Esophagus squamous epithelium (tissue), 5 donors: Measurements from ENCODE around the gene ADARB2. TPM values are rescaled to one million over a fixed set of nuclear protein-coding genes. Genes with fewer than 3 reads are reported as not detected.
"Not testable (repeated sequence)": the region's sequence is repeated elsewhere in the genome, so short reads cannot be mapped to it uniquely, and the experiment has no call there.

Experiments used
- DNase-seq: peaks from one replicate; lab custom pipeline; 2025; lab: John Stamatoyannopoulos, UW
- H3K27ac ChIP-seq, 4 donors: fragments of 200-600 bp; sonication (generic); one replicate each; pipeline ENCODE4 v1.5.1; 2016 to 2019; ENCODE audit warnings: mild to moderate bottlenecking in 1 of 4
- H3K27me3 ChIP-seq, 4 donors: fragments of 200-600 bp; sonication (generic); 1 replicate in 3 of 4; 2 replicates in 1 of 4; pipeline versions ENCODE4 v1.5.1 to v1.6.0; 2017 to 2021; ENCODE audit warnings: antibody characterized with exemption in 1 of 4
- H3K36me3 ChIP-seq, 3 donors: fragments of 200-600 bp; sonication (generic); one replicate each; pipeline ENCODE4 v1.5.1; 2016 to 2019
- H3K4me1 ChIP-seq, 3 donors: fragments of 200-600 bp; sonication (generic); one replicate each; pipeline ENCODE4 v1.5.1; 2017 to 2019
- H3K4me3 ChIP-seq, 4 donors: fragments of 200-600 bp; sonication (generic); 1 replicate in 3 of 4; 2 replicates in 1 of 4; pipeline ENCODE4 v1.5.1; 2016 to 2019; ENCODE audit warnings: mild to moderate bottlenecking in 2 of 4, moderate library complexity in 1 of 4
- H3K9me3 ChIP-seq, 3 donors: fragments of 200-600 bp; sonication (generic); one replicate each; pipeline ENCODE4 v1.5.1; 2016 to 2019
- POLR2A ChIP-seq, 4 donors: fragments of 450-650 bp; IDR thresholded peaks; one replicate each; pipeline ENCODE4 v1.6.1; 2017; ENCODE audit warnings: antibody characterized with exemption in 4 of 4, mild to moderate bottlenecking in 4 of 4, moderate library complexity in 3 of 4
- WGBS, 2 donors: methylation state at CpG; one replicate each; pipeline ENCODE4 v1.1.5; 2018; 5-methylcytosine and 5-hydroxymethylcytosine counted together
- intact Hi-C: fragments of 100-400 bp; cut with DNase I; formaldehyde crosslinking; loops from one replicate; pipeline ENCODE4 v1.15.0; 2022
- total RNA-seq, 4 donors: library from RNA; depleted of rRNA; stranded (reverse); fragments of >200 nt; gene quantifications; one replicate each; pipeline ENCODE4 v1.1.0, GENCODE V29; 2016
- TF ChIP-seq, protein P1 (sequence below), 6 experiments: fragments of 450-650 bp in 4 of 6; fragments of 200-600 bp in 2 of 6; sonication (generic) in 2 of 6; IDR thresholded peaks; one replicate each; pipeline ENCODE4 v1.5.1; 2016 to 2019; ENCODE audit warnings: antibody characterized with exemption in 6 of 6, mild to moderate bottlenecking in 4 of 6, moderate library complexity in 4 of 6
- donor health status: DM: yes; HTN: yes; CAD: no.

Gene ADARB2
- total RNA-seq, 4 donors from 2014 or later, result 0.21 to 3.5 (median 1.5) TPM

DNA sequence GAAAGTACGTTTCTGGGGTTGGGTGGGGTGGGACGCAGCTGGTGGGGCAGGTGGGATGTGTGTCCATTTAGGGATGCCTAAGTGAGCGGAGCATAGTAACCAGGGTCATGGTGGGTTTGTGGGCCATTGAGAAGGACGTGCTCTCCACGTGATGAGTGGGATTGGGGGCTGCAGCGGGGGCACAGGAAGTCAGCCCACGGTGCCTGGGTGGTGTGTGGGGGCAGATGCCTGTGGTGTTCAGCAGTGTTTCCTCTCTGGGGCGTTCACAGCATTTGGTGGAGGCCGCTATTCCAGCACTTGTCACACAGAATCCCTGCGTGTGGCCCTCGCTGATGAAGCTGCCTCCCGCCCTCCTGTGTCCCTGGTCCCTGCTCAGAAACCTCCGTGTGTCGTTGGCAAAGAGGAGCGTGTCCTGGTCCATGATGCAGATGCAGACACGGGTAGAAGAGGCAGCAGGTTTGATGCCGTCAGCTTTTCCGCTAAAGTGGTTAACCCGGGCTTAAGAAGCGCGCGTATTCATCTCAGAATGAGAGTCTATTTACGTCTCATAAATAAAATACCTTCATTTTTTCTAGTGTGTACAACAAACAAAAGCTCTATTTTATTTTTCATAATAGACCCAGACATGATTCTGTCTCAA, 274.2 kb downstream of the ADARB2 start:
- peaks cover 4 to 55% (median 8%) of the 10 kb centered on the region in 3 donors for H3K4me1 ChIP-seq
- H3K27ac ChIP-seq, result peak overlapping the region in 3 of 4 donors; percentile 54 to 65 (median 58)
- intact Hi-C loops, result no loop called here
- no peak for DNase-seq
- no peaks in the 10 kb centered on the region for H3K36me3 ChIP-seq
- TF ChIP-seq POLR2A (IDR thresholded peaks at IDR 0.05), result no peak
- TF ChIP-seq, protein P1, sequence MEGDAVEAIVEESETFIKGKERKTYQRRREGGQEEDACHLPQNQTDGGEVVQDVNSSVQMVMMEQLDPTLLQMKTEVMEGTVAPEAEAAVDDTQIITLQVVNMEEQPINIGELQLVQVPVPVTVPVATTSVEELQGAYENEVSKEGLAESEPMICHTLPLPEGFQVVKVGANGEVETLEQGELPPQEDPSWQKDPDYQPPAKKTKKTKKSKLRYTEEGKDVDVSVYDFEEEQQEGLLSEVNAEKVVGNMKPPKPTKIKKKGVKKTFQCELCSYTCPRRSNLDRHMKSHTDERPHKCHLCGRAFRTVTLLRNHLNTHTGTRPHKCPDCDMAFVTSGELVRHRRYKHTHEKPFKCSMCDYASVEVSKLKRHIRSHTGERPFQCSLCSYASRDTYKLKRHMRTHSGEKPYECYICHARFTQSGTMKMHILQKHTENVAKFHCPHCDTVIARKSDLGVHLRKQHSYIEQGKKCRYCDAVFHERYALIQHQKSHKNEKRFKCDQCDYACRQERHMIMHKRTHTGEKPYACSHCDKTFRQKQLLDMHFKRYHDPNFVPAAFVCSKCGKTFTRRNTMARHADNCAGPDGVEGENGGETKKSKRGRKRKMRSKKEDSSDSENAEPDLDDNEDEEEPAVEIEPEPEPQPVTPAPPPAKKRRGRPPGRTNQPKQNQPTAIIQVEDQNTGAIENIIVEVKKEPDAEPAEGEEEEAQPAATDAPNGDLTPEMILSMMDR (IDR thresholded peaks at IDR 0.05), result no peak
- no peak overlapping the region for H3K4me3 ChIP-seq
- H3K27me3 ChIP-seq, result peaks cover 0 to 9% (median 0%) of the 10 kb centered on the region in 4 donors
- no peaks in the 10 kb centered on the region for H3K9me3 ChIP-seq
- 51 to 61% methylated on average over 22 to 23 of the region's 23 CpGs for WGBS, 2 donors

DNA sequence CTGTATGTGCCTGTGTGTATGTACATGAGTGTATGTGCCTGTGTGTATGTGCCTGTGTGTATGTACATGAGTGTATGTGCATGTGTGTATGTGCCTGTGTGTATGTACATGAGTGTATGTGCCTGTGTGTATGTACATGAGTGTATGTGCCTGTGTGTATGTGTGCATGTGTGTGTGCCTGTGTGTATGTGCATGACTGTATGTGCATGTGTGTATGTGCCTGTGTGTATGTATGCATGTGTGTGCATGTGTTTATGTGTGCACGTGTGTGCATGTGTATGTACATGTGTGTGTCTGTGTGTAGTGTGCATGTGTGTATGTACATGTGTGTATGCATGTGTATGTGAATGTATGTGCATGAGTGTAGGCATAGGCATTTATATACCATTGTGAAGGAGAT, 274.8 kb downstream of the ADARB2 start:
- 92 to 100% methylated on average over 1 of the region's 1 CpG for WGBS, 2 donors

DNA sequence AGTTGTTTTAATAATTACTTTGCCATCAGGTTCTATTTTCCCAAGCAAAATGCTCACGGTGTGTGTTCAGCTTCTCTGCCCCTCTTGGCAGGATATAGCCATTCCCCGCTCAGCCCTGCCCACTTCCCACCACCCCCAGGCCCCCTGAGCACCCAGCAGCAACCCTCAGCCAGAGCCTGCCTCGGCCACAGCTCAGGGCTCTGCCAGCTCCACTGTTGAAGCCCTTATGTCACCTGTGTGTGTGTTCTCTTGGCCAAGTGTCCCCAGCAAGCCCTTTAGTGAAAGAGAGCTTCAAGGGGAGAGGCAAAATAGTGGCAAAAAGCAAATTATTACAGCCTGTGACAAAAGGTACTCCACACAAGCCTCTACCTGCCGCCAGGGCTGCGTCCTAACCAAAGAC, 275.3 kb downstream of the ADARB2 start:
- intact Hi-C loops, result no loop called here
- TF ChIP-seq, protein P1 (IDR thresholded peaks at IDR 0.05), result no peak
- no peak for TF ChIP-seq POLR2A (IDR thresholded peaks at IDR 0.05)
- Histone ChIP-seq H3K27ac (no peak overlapping the region), H3K9me3 (no peaks in the 10 kb centered on the region), H3K4me1 (peaks cover 4 to 48% (median 8%) of the 10 kb centered on the region in 3 donors), H3K4me3 (no peak overlapping the region), H3K36me3 (no peaks in the 10 kb centered on the region), H3K27me3 (peaks cover 0 to 9% (median 0%) of the 10 kb centered on the region in 4 donors)
- no peak for DNase-seq
- WGBS, 2 donors, result 83 to 86% methylated on average over 4 of the region's 5 CpGs

More for the DNA sequence above, 274.8 kb downstream of the ADARB2 start:
- H3K27me3 ChIP-seq, result peaks cover 0 to 9% (median 0%) of the 10 kb centered on the region in 4 donors
- no peak for DNase-seq
- no peaks in the 10 kb centered on the region for H3K9me3 ChIP-seq
- H3K36me3 ChIP-seq, result no peaks in the 10 kb centered on the region
- intact Hi-C loops, result no loop called here
- no peak overlapping the region for H3K27ac ChIP-seq
- H3K4me3 ChIP-seq, result no peak overlapping the region
- H3K4me1 ChIP-seq, result peaks cover 4 to 53% (median 8%) of the 10 kb centered on the region in 3 donors
- TF ChIP-seq, protein P1 (IDR thresholded peaks at IDR 0.05), result no peak
- no peak for TF ChIP-seq POLR2A (IDR thresholded peaks at IDR 0.05)

DNA sequence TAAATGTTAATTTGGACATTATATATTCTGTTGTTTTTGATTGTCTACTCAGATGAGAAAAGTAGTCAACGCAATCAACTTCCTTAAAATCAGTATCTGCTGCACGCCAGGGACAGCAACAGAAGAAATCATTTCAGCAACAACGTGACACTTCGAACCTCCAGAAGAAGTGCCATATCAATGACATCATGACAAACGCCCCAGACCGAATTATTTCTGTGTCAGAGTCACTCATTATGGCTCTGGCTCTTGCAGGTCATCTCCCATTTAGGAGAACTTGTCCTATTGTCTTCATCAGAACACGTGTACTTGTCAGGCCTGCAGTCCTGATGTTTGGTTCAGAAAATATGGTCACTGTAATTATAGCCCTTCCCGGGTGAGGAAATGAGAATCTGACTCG, 276.3 kb downstream of the ADARB2 start:
- peaks cover 0 to 9% (median 0%) of the 10 kb centered on the region in 4 donors for H3K27me3 ChIP-seq
- no peaks in the 10 kb centered on the region for H3K36me3 ChIP-seq
- TF ChIP-seq, protein P1 (IDR thresholded peaks at IDR 0.05), result no peak
- TF ChIP-seq POLR2A (IDR thresholded peaks at IDR 0.05), result no peak
- WGBS, 2 donors, result 54 to 64% methylated on average over 9 of the region's 9 CpGs
- H3K9me3 ChIP-seq, result no peaks in the 10 kb centered on the region
- intact Hi-C loops, result no loop called here
- peak overlapping the region in 3 of 4 donors; percentile 34 to 65 (median 63) for H3K27ac ChIP-seq
- no peak for DNase-seq
- H3K4me3 ChIP-seq, result no peak overlapping the region
- H3K4me1 ChIP-seq, result peaks cover 0 to 38% (median 3%) of the 10 kb centered on the region in 3 donors

DNA sequence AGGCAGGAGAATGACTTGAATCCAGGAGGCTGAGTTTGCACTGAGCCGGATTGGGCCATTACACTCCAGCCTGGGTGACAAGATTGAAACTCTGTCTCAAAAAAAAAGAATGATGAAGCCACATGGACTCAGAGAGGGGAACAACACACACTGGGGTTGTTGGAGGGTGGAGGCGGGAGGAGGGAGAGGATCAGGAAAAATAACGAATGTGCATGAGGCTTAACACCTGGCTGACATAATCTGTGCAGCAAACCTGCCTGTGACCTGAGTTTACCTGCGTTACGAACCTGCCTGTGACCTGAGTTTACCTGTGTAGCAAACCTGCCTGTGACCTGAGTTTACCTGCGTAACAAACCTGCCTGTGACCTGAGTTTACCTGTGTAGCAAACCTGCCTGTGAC, 277.7 kb downstream of the ADARB2 start:
- H3K27ac ChIP-seq, result peak overlapping the region in 3 of 4 donors; percentile 68 to 78 (median 70)
- intact Hi-C loops, H3K9me3 ChIP-seq, H3K27me3 ChIP-seq, H3K4me3 ChIP-seq, H3K36me3 ChIP-seq, DNase-seq: not testable (repeated sequence)
- H3K4me1 ChIP-seq, result peaks cover 0 to 24% (median 0%) of the 10 kb centered on the region in 3 donors
- 45 to 73% methylated on average over 5 to 6 of the region's 6 CpGs for WGBS, 2 donors
